Measurements from ENCODE around the gene PHF2.

The PHF2 gene

GRCh38 chr9:93598647-93599241, 22.4 kb downstream of the PHF2 start:
- in situ Hi-C loops (cut with MboI; ENCODE audit: low sequenced_read_pairs), result no loop called here

DNA sequence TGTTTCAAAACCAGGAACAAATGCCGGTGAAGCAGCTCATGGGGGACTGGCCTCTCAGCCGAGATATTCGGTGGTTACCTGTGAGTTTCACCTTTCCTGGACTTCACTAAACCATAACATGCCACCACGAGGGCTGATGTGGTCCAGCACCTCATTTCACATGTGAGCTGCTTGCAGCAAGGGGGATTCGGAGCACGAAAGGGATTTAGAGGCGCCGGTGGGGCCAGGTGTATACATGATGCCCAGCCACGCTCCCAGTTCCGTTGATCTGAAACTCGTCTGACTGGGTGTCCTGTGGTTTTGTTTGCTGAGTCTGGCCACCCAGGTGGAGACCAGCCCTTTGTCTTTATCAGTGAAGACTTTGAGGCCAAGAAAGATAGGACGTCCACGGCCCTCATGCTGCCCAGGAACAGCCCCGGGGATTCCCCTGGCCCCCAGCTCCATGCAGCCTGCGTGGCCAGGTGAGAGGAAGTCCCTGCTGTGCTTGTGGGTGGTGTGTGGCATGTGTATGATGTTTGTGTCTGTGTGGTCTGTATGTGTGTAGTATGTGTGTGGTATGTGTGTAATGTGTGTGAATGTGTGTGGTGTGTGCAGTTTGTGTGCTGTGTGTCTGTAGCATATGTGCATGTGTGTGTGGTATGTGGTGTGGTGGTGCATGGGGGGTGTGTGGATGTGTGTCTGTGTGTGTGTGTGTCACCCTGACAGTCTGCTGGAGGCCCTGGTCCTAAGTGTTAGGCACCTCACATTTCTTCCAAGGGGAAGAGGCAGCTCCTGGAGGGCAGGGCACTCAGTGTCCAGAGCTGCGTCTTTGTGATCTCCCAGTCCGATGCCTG, 23.4 kb downstream of the PHF2 start:
- in situ Hi-C loops (cut with MboI; ENCODE audit: low sequenced_read_pairs), result no loop called here

- in situ Hi-C loops (cut with MboI; ENCODE audit: low sequenced_read_pairs), result no loop called here
These were observed 24.1 kb downstream of the PHF2 start for GRCh38 chr9:93600504-93600903.

DNA sequence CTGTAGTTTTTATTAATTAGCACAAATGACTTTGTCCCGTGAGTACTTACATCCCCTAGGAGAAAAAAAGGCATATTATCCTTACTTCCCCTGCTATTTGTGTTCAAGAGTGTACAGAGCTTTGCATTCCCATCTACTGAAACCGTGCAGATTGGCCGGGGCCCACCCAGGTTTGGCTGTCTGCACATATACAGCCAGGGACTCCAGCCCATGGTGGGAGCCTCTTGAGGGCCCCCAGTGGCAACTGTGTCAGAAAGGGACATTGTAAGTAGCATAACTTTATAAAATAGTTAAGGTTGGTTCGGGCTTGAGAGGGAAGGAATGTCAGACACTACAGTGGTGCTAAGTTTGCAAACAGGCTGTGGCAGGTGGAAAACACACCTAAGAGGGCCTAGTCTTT, 24.7 kb downstream of the PHF2 start:
- in situ Hi-C loops (cut with MboI; ENCODE audit: low sequenced_read_pairs), result no loop called here

- in situ Hi-C loops (cut with MboI; ENCODE audit: low sequenced_read_pairs), result no loop called here
These were observed 25.3 kb downstream of the PHF2 start for GRCh38 chr9:93601666-93602065.

DNA sequence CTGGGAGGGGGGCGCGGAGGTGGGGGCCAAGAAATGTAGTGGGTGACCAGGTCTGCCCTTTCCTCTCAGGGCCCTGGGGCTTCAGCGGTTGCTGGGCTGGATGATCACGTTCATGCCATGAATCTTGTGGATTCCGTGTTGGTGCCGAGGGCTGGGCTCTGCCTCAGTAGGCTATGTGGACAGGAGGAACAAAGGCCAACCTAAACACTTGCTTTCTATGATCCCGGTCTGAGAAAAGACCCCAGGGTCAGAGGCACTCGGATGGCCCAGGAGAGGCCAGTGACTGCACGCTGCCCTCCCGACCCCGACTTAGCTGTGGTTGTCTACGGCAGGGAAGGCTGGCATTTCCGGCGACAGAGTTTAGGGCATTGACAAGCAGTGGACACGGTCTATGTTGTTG, 26.6 kb downstream of the PHF2 start:
- in situ Hi-C loops (cut with MboI; ENCODE audit: low sequenced_read_pairs), result no loop called here

- in situ Hi-C loops (cut with MboI; ENCODE audit: low sequenced_read_pairs), result no loop called here
These were observed 27.5 kb downstream of the PHF2 start for GRCh38 chr9:93603906-93604326.

GRCh38 chr9:93606187-93606586, 29.8 kb downstream of the PHF2 start:
- in situ Hi-C loops (cut with MboI; ENCODE audit: low sequenced_read_pairs), result no loop called here

DNA sequence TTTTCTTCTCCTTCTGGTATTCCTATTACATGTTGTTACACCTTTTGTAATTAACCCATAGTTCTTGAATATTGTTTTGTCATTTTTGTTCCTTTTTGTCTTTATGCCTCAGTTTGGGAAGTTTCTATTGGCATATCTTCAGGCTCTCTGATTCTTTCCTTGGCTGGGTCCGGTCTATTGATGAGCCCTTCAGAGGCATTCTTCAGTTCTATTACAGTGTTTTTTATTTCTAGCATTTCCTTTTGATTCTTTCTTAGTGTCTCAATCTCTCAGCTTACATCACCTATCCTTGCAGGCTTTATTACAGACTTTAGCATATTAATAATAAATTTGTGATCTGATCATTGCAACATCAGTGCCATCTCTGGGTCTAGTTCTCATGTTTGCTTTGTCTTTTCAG, 33.8 kb downstream of the PHF2 start:
- in situ Hi-C loops (cut with MboI; ENCODE audit: low sequenced_read_pairs), result no loop called here

- in situ Hi-C loops (cut with MboI; ENCODE audit: low sequenced_read_pairs), result no loop called here
These were observed 35.8 kb downstream of the PHF2 start for GRCh38 chr9:93612052-93612795.

DNA sequence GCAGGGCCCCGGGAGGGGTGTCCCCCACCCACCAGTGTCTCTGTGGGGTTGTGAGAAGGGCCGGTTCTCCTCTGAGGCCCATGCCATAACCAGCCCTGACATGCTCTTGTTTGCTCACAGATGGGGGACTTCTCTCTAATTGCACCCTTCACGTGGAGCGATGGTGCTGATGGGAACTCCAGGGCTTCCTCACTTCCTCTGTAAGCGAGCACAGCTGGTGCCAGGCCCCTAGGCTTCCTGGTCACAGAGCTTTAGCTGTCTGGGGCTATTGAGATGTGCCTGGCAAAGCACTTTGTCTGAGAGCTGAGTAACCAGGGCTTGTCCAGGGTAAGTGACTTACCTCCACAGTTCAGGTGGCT, 36.4 kb downstream of the PHF2 start:
- in situ Hi-C loops (cut with MboI; ENCODE audit: low sequenced_read_pairs), result no loop called here

DNA sequence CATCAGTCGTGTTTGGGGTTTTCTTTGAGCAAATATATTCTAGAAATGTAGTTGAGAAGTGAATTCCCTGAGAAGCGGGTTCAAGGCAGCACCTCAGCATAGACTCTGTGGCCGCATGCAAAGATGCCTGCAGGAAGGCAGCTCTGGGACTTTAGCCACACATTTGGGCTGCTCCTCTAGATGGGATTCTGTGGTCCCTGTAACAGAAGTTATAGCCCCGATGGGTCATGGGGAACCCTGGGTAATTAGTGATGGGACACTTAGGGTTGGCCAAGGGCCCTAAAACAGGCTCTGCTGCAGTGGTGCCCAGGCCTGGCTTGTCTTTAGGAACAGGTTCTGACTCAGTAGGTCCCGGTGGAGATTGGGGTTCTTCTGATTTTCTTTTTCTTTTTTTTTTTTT, 36.8 kb downstream of the PHF2 start:
- in situ Hi-C loops (cut with MboI; ENCODE audit: low sequenced_read_pairs), result no loop called here

DNA sequence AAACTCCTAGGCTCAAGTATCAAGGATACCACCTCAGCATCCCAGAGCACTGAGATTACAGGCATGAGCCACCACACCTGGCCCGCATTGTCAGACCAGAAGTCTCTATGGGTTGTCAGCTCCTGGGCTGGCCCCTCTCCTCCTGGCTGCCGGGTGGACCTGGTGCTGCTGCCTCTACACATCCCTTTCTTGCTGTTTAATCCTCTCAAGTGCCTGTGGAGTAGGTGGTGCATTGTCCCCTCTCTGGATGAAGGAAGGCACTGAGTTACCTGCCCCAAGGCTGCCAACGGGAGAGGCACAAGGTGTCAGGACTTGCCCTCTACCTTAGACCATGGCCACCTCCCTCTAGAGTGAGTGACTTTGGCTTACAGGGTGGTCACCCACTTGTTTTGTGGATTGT, 37.4 kb downstream of the PHF2 start:
- in situ Hi-C loops (cut with MboI; ENCODE audit: low sequenced_read_pairs), result no loop called here

DNA sequence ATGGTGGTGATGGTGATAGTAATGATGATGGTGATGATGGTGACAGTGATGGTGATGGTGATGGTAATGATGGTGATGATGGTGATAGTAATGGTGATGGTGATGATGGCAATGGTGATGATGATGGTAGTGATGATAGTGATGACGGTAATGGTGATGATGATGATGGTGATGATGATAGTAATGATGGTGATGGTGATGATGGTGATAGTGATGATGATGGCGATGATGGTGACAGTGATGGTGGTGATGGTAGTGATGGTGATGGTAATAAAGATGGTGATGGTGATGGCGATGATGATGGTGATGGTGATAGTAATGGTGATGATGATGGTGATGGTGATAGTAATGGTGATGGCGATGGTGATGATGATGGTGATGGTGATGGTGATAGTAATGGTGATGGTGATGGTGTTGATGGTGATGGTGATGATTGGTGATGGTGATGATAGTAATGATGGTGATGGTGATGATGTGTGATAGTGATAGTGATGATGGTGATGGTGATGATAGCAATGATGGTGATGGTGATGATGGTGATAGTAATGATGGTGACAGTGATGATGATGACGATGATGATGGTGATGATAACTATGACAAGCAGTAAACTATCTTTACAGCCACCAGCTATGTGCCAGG, 38.6 kb downstream of the PHF2 start:
- in situ Hi-C loops (cut with MboI; ENCODE audit: low sequenced_read_pairs), result no loop called here

GRCh38 chr9:93616044-93616443, 39.7 kb downstream of the PHF2 start:
- in situ Hi-C loops (cut with MboI; ENCODE audit: low sequenced_read_pairs), result no loop called here

GRCh38 chr9:93617273-93617672, 40.9 kb downstream of the PHF2 start:
- in situ Hi-C loops (cut with MboI; ENCODE audit: low sequenced_read_pairs), result no loop called here

- in situ Hi-C loops (cut with MboI; ENCODE audit: low sequenced_read_pairs), result no loop called here
These were observed 42.9 kb downstream of the PHF2 start for GRCh38 chr9:93619272-93619775.

DNA sequence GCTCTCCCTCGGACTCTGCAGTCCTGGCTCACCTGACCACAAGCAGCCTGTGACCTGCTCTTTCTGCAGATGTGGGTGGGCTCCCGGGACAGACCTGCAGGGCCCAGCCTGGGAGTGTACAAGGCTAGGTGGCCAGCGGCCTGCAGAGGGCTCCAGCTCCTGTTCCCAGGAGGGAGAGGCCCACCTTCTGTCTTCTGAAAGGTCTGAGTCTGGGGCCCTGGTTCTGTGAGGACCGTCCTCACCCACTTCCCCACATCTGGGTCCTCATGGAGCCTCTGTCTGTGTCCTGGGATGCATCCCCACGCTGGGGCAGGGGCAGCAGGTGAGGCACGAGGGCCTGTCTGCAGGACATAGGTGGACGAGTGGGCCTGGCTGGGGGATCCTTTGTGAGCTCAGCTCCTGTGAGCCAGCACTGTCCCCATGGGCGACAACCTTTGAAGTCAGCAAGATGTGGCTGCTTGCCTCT, 43.7 kb downstream of the PHF2 start:
- in situ Hi-C loops (cut with MboI; ENCODE audit: low sequenced_read_pairs), result no loop called here

GRCh38 chr9:93620881-93621820, 44.8 kb downstream of the PHF2 start:
- in situ Hi-C loops (cut with MboI; ENCODE audit: low sequenced_read_pairs), result no loop called here

DNA sequence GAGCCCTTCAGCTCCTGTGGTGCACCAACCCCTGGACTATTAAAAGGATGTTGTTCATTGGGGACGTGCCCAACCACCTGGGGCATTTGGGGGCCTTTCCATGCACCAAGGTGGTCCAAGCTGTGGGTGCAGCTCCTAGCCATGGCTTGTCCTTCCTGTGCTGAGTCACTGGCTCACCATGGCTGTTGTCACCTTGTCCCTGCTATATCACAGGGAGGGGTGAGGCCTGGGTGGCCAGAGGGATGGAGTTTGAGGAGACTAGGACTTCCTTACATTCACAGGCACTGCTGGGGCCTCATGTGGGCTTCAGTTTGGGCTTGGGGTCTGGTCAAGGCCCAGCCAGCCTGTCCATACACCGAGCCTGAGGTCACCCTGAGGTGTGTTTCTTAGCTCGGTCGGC, 45.5 kb downstream of the PHF2 start:
- in situ Hi-C loops (cut with MboI; ENCODE audit: low sequenced_read_pairs), result no loop called here

Measured in HL-60/S4 (cell line).